GM13976 (cell line): ENCODE data around the gene PAK2.
"Not testable (repeated sequence)": the region's sequence is repeated elsewhere in the genome, so short reads cannot be mapped to it uniquely, and the experiment has no call there.

Experiments
- DNase-seq: peaks from one replicate; pipeline ENCODE4 v3.0.0; 2012; ENCODE audit warnings: low spot score
- in situ Hi-C: fragments of 300-500 bp; cut with MboI; formaldehyde crosslinking; loops from one replicate; pipeline ENCODE4 v1.12.0; 2022; ENCODE audit warnings: low sequenced_read_pairs, mixed read lengths, inconsistent platforms; ENCODE audit not compliant: unreplicated experiment
- TF ChIP-seq, protein P1 (sequence below): IDR thresholded peaks from 2 replicates; pipeline ENCODE4 v1.5.1; 2012; ENCODE audit warnings: borderline replicate concordance, mild to moderate bottlenecking; ENCODE audit not compliant: insufficient read depth; ENCODE audit errors: extremely low read depth, missing control alignments, control extremely low read depth

PAK2 gene

DNA sequence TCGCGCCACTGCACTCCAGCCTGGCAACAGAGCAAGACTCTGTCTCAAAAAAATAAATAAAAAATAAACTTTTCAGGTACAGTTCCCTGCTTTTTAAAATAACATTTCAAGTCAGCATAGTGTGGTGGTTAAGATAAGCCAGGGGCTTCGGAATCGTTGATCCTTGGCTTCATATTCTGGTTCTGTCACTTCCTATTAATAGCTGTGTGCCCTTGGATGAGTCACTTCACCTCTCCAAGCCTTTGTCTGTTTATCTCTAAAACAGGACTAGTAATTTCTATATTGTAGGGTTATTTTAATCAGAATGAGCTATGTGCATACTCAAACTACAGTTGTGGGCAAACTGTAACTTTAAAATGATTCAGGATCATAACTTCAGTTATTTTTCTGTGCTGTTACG lies 74.2 kb downstream of the PAK2 start:
- DNase-seq, result no peak
- in situ Hi-C loops, result no loop called here
- TF ChIP-seq, protein P1, sequence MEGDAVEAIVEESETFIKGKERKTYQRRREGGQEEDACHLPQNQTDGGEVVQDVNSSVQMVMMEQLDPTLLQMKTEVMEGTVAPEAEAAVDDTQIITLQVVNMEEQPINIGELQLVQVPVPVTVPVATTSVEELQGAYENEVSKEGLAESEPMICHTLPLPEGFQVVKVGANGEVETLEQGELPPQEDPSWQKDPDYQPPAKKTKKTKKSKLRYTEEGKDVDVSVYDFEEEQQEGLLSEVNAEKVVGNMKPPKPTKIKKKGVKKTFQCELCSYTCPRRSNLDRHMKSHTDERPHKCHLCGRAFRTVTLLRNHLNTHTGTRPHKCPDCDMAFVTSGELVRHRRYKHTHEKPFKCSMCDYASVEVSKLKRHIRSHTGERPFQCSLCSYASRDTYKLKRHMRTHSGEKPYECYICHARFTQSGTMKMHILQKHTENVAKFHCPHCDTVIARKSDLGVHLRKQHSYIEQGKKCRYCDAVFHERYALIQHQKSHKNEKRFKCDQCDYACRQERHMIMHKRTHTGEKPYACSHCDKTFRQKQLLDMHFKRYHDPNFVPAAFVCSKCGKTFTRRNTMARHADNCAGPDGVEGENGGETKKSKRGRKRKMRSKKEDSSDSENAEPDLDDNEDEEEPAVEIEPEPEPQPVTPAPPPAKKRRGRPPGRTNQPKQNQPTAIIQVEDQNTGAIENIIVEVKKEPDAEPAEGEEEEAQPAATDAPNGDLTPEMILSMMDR, result no peak

DNA sequence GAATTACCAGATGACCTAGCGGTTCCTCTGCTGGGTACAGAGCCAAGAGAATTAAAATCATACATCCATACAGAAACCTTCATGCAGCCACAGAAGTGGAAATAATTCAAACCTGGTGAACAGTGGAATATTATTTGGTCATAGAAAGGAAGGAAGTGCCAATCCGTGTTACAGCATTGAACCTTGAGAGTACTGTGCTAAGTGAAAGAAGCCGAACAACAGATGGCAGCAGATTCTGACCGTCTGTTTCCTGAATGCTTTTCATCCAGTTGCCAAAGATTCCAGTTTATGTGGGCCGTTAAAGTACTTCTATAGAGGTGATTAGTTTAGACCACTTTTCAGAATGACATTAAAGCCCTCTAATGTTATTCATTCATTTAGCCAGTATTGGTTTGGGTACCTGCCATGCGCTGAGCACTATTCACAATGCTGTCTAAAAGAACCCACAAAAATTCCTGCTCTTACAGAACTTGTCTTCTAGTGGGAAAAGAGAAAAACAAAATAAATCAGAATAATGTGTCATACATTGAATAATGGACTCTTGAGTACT lies 82.2 kb downstream of the PAK2 start:
- in situ Hi-C loops, result no loop called here
- DNase-seq, result no peak
- TF ChIP-seq, protein P1, result no peak

DNA sequence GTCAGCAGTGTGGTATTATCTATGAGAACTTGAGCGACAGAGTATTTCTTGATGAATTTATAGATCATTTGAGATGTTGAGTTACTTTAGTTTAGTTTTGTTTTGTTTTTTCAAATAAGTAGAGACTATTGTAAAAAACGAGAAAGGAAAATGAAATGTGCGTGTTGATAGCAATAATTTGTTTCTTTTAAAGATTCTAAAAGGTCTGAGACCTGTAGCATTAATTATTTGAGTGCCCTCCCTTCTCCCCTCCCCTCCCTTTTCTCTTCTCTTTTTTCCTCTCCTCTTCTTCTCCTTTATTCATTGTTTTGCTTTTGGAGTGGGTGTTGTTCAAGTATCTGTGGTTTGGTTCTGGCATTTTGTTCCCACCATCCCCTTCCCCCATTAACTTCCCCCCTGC lies 90.0 kb downstream of the PAK2 start:
- in situ Hi-C loops, result loop anchor here (25.0 kb wide), 1 partner anchor 358 kb away; no protein-coding TSS in a partner anchor

DNA sequence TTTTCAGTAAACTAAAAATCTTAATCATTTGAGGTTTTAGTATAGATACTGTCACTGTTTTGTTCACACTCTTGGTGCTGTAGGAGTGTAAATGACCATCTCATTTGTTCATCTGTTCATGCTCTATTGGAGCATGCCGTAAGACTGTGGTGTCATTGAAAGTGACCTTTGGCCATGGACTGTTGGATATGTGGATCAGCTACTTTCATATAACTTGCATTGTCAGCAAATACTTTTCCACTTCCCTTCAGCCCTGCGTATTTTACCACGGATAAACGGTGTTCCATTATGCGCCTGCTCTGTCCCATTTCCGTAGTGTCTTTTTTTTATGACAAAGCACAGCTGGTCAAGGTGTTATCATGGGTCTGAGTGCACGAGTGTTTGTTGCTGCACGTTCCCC lies 95.4 kb downstream of the PAK2 start:
- no peak for DNase-seq
- in situ Hi-C loops, result loop anchor here (25.0 kb wide), 1 partner anchor 352 kb away; no protein-coding TSS in a partner anchor
- TF ChIP-seq, protein P1, result no peak

More for the DNA sequence above, 90.0 kb downstream of the PAK2 start:
- not testable (repeated sequence) for DNase-seq

DNA sequence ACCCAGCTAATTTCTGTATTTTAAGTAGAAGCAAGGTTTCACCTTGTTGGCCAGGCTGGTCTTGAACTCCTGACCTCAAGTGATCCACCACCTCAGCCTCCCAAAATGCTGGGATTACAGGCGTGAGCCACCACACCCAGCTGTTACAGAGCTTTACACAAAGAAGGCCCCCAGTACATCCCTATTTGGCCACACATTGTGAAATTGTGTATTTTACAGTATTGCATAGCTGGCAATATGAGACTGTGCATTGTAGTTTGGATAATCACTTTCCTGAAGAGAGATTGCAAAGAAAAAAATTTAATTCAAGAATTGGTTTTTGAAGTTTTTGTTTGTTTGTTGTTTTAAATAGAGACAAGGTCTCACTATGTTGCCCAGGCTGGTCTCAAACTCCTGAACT lies 97.0 kb downstream of the PAK2 start:
- in situ Hi-C loops, result loop anchor here (25.0 kb wide), 1 partner anchor 351 kb away; no protein-coding TSS in a partner anchor
- not testable (repeated sequence) for DNase-seq

DNA sequence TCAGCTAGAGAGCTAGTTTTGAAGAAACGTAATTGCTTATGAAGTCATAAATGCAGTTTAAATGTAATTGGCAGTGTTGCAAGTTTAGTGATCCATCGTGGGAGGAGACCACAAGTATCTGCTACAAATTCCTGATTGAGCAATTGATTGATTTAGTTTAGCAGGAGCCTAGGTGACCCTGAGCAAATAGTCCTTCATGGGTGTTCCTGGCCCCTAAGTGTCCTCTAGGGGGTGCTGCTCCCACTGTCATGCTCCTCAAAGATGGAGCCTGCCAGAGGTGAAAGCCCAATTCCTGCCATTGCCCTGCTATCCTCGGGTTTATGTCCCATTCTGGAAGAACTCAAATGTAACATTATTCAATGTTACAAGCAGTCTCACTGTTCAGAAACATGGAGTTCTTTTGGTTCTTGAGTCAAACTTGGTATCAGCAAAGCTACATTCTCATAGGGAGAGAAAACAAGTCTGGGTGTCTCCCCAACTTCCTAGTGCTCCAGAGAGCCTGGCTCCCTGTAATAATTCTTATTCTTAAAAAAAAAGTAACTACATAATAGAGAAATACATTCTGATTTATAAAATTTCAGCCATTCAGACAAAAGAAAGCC lies 98.3 kb downstream of the PAK2 start:
- TF ChIP-seq, protein P1, result peak; percentile 72

DNA sequence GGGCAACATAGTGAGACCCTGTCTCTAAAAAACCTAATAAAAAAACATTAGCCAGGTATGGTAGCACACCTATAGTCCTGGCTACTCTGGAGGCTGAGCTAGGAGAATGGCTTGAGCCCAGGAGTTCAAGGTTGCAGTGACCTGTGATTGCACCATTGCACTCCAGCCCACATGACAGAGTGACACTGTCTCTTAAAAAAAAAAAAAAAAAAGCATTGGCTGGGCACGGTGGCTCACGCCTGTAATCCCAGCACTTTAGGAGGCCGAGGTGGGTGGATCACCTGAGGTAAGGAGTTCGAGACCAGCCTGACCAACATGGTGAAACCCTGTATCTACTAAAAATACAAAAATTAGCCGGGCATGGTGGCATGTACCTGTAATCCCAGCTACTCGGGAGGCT lies 99.7 kb downstream of the PAK2 start:
- in situ Hi-C loops, result loop anchor here (25.0 kb wide), 1 partner anchor 348 kb away; no protein-coding TSS in a partner anchor
- not testable (repeated sequence) for DNase-seq

More for the DNA sequence above, 98.3 kb downstream of the PAK2 start:
- in situ Hi-C loops, result loop anchor here (25.0 kb wide), 1 partner anchor 349 kb away; no protein-coding TSS in a partner anchor
- DNase-seq, result peak; percentile 80

DNA sequence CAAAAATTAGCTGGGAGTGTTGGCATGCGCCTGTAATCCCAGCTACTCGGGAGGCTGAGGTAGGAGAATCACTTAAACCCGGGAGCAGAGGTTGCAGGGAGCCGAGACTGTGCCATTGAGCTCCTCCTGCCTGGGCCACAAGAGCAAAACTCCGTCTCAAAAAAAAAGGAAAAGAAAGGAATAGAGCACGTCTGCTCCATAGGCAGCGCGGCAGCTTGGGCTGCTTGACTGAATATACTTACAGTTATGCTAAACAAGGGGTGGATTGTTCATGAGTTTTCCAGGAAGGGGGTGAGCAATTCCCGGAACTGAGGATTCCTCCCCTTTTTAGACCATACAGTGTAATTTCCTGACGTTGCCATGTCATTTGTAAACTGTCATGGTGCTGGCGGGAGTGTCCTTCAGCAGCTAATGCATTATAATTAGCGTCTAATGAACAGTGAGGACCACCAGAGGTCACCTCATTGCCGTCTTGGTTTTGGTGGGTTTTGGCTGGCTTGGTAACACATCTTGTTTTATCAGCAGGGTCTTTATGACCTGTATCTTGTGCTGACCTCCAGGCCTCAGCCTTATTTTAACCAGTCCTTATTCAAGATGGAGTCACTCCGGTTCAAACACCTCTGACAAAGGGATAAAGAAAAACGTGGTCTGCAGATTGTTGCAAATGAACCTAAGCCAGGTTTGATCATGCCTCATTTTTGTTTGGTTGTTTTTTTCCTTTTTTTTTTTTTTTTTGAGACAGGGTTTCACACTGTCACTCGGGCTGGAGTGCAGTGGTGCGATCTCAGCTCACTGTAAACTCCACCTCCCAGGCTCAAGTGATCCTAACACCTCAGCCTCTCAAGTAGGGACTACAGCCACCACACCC lies 103.1 kb downstream of the PAK2 start:
- TF ChIP-seq, protein P1, result no peak
- DNase-seq, result no peak
- in situ Hi-C loops, result loop anchor here (10.0 to 25.0 kb wide), 2 partner anchors 132 to 344 kb away; no protein-coding TSS in a partner anchor
